ENCODE results near the gene EVA1B.
A peak's percentile ranks its signal among the peaks of the same experiment; 100 is the strongest.

EVA1B gene

DNA sequence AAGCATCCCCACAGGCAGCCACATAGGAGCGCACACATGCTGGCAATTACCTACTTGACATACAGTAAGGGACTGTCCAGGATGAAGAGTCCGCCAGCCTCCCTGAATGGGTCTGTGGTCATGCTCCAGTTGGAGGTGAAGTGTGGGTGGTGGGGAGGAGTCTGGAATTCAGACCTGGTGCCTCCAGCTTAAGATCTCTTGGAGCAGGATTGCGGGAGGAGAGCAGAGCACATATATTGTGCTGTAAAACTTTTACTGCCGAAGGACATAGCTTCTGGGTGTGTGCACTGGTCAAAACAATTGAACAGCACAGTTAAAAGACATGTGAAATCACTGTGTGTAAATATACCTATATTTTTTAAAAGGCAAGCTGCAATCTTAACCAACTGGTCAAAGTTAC is 44.4 kb upstream of the EVA1B start:
- H3K27ac ChIP-seq (ENCODE audit: low read depth, low read length) = no peak overlapping the region
- no peak overlapping the region for H3K4me3 ChIP-seq (ENCODE audit: low read length)
- H3K36me3 ChIP-seq (ENCODE audit: control insufficient read depth, low read length) = peaks cover 64% of the 10 kb centered on the region

DNA sequence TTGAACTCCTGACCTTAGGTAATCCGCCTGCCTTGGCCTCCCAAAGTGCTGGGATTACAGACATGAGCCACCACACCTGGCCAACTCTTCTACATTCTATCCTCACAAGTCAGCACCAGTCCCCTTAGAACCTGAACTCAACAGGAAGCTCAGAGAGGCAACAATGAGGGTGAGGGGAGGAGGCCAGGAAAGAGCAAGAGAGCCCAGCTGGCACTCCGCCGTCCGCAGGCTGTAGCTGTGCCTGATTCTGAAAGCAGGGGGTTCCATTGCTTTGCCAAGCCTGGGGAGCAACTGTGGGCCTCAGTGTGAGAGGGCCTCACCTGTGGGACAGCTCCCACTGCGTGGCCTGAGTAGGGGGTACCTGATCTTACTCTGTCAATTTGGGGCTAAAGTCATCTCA is 43.6 kb upstream of the EVA1B start:
- peak overlapping the region; percentile 9; the same call in 1 of the 2 replicates for H3K4me2 ChIP-seq (ENCODE audit: low read length)
- H3K4me1 ChIP-seq (ENCODE audit: control insufficient read depth, low read length) = peaks cover 68% of the 10 kb centered on the region
- no peaks in the 10 kb centered on the region for H3K27me3 ChIP-seq (ENCODE audit: control insufficient read depth, low read length)
- peaks cover 17% of the 10 kb centered on the region; the same call in 1 of the 2 replicates for H4K20me1 ChIP-seq (ENCODE audit: control insufficient read depth, insufficient read depth, low read depth, low read length)
- no peak overlapping the region for H3K4me3 ChIP-seq (ENCODE audit: low read length)
- peaks cover 22% of the 10 kb centered on the region for H3F3A ChIP-seq (ENCODE audit: control insufficient read depth, insufficient read depth)
- no peaks in the 10 kb centered on the region for H3K9me3 ChIP-seq (ENCODE audit: control insufficient read depth, insufficient read depth, low read length)
- no peak overlapping the region for H3K27ac ChIP-seq (ENCODE audit: low read depth, low read length)
- peaks cover 66% of the 10 kb centered on the region for H3K36me3 ChIP-seq (ENCODE audit: control insufficient read depth, low read length)
- H3K9me2 ChIP-seq (replicated peaks; ENCODE audit: control insufficient read depth, low read length) = no peaks in the 10 kb centered on the region
- H3K79me2 ChIP-seq (ENCODE audit: control insufficient read depth, low read length) = peaks cover 86% of the 10 kb centered on the region
- TF ChIP-seq, protein P1, sequence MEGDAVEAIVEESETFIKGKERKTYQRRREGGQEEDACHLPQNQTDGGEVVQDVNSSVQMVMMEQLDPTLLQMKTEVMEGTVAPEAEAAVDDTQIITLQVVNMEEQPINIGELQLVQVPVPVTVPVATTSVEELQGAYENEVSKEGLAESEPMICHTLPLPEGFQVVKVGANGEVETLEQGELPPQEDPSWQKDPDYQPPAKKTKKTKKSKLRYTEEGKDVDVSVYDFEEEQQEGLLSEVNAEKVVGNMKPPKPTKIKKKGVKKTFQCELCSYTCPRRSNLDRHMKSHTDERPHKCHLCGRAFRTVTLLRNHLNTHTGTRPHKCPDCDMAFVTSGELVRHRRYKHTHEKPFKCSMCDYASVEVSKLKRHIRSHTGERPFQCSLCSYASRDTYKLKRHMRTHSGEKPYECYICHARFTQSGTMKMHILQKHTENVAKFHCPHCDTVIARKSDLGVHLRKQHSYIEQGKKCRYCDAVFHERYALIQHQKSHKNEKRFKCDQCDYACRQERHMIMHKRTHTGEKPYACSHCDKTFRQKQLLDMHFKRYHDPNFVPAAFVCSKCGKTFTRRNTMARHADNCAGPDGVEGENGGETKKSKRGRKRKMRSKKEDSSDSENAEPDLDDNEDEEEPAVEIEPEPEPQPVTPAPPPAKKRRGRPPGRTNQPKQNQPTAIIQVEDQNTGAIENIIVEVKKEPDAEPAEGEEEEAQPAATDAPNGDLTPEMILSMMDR (IDR thresholded peaks at IDR 0.05; ENCODE audit: low read depth, low read length, poor library complexity, severe bottlenecking) = no peak
- TF ChIP-seq EZH2phosphoT487 (IDR thresholded peaks at IDR 0.05; ENCODE audit: borderline replicate concordance, low read length) = no peak

More for the DNA sequence above, 44.4 kb upstream of the EVA1B start:
- H3K79me2 ChIP-seq (ENCODE audit: control insufficient read depth, low read length) = peaks cover 86% of the 10 kb centered on the region
- H3K9me2 ChIP-seq (replicated peaks; ENCODE audit: control insufficient read depth, low read length) = no peaks in the 10 kb centered on the region
- H3K9me3 ChIP-seq (ENCODE audit: control insufficient read depth, insufficient read depth, low read length) = no peaks in the 10 kb centered on the region
- no peaks in the 10 kb centered on the region for H3K27me3 ChIP-seq (ENCODE audit: control insufficient read depth, low read length)
- no peak for TF ChIP-seq EZH2phosphoT487 (IDR thresholded peaks at IDR 0.05; ENCODE audit: borderline replicate concordance, low read length)
- TF ChIP-seq, protein P1 (IDR thresholded peaks at IDR 0.05; ENCODE audit: low read depth, low read length, poor library complexity, severe bottlenecking) = no peak
- peaks cover 76% of the 10 kb centered on the region for H3K4me1 ChIP-seq (ENCODE audit: control insufficient read depth, low read length)
- peaks cover 23% of the 10 kb centered on the region for H3F3A ChIP-seq (ENCODE audit: control insufficient read depth, insufficient read depth)
- peaks cover 17% of the 10 kb centered on the region; the same call in 1 of the 2 replicates for H4K20me1 ChIP-seq (ENCODE audit: control insufficient read depth, insufficient read depth, low read depth, low read length)
- no peak overlapping the region for H3K4me2 ChIP-seq (ENCODE audit: low read length)

DNA sequence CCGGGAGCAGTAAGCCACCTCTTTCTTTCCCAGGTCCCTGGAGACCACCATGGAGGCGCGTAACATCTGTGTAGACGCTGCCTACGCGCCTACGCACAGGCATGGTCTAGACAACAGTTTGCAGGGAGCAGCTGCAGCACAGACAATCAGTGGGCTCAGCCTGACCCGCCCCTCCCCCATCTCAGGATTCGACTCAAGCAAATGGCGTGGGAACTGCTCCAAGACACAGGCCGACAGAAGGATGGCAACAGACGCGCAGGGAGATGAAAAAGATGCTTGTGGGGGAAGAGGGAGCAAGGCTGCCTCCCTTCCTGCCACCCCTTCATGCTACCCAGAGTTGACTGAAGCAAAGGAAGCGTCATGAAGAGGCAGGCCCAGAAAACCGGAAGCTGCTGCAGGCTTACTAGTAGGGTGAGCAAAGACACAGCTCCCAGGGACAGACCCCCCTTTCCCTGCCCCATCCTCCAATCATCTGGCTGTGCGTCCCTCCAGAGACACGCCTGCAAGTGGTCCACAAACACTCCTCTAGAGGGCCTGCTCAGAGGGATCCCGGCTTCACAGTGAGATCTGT is 42.7 kb upstream of the EVA1B start:
- Histone ChIP-seq H3K9me3 (ENCODE audit: control insufficient read depth, insufficient read depth, low read length) (no peaks in the 10 kb centered on the region), H3K4me1 (ENCODE audit: control insufficient read depth, low read length) (peaks cover 63% of the 10 kb centered on the region), H3K4me2 (ENCODE audit: low read length) (peak overlapping the region; percentile 43), H3K36me3 (ENCODE audit: control insufficient read depth, low read length) (peaks cover 71% of the 10 kb centered on the region), H3K27me3 (ENCODE audit: control insufficient read depth, low read length) (no peaks in the 10 kb centered on the region), H3K79me2 (ENCODE audit: control insufficient read depth, low read length) (peaks cover 90% of the 10 kb centered on the region), H3K4me3 (ENCODE audit: low read length) (peak overlapping the region; percentile 7; the same call in 1 of the 2 replicates), H3F3A (ENCODE audit: control insufficient read depth, insufficient read depth) (peaks cover 18% of the 10 kb centered on the region), H3K9me2 (replicated peaks; ENCODE audit: control insufficient read depth, low read length) (no peaks in the 10 kb centered on the region), H3K27ac (ENCODE audit: low read depth, low read length) (peak overlapping the region; percentile 22), H4K20me1 (ENCODE audit: control insufficient read depth, insufficient read depth, low read depth, low read length) (peaks cover 17% of the 10 kb centered on the region; the same call in 1 of the 2 replicates)
- TF ChIP-seq, protein P1 (IDR thresholded peaks at IDR 0.05; ENCODE audit: low read depth, low read length, poor library complexity, severe bottlenecking) = peak; percentile 49
- TF ChIP-seq EZH2phosphoT487 (IDR thresholded peaks at IDR 0.05; ENCODE audit: borderline replicate concordance, low read length) = no peak
